GM12865 (cell line): Measurements from ENCODE around the gene LAMA4.

Experiments
- DNase-seq: peaks from one replicate; pipeline ENCODE4 v3.0.0; 2010; ENCODE audit warnings: low read depth
- H3K4me3 ChIP-seq: 2 replicates; pipeline ENCODE4 v1.5.1; 2011; ENCODE audit warnings: mild to moderate bottlenecking, low read depth, low read length, control low read depth
- TF ChIP-seq, protein P1 (sequence below): IDR thresholded peaks from 2 replicates; pipeline ENCODE4 v1.5.1; 2011; ENCODE audit warnings: low read length, control low read depth, low read depth, inconsistent platforms; ENCODE audit not compliant: insufficient read depth; ENCODE audit errors: missing control alignments

Gene LAMA4

DNA sequence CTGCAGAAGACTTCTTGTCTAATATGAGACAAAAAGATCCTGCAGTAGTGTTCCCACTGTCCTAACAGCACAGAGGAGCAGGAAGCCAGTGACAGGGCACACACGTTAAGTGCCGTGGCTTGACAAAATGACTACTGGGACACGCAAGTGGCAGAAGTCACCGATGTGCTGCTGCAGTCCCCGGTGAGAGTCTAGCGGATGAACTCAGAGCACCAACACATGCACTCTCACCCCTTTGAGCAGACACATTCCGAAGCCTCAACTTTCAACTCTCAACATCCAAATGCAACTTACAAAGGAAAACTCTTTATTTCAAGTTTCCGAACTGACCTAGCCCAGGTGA is 898 bp downstream of the LAMA4 start:
- DNase-seq: no peak
- no peak overlapping the region for H3K4me3 ChIP-seq
- TF ChIP-seq, protein P1, sequence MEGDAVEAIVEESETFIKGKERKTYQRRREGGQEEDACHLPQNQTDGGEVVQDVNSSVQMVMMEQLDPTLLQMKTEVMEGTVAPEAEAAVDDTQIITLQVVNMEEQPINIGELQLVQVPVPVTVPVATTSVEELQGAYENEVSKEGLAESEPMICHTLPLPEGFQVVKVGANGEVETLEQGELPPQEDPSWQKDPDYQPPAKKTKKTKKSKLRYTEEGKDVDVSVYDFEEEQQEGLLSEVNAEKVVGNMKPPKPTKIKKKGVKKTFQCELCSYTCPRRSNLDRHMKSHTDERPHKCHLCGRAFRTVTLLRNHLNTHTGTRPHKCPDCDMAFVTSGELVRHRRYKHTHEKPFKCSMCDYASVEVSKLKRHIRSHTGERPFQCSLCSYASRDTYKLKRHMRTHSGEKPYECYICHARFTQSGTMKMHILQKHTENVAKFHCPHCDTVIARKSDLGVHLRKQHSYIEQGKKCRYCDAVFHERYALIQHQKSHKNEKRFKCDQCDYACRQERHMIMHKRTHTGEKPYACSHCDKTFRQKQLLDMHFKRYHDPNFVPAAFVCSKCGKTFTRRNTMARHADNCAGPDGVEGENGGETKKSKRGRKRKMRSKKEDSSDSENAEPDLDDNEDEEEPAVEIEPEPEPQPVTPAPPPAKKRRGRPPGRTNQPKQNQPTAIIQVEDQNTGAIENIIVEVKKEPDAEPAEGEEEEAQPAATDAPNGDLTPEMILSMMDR: no peak

DNA sequence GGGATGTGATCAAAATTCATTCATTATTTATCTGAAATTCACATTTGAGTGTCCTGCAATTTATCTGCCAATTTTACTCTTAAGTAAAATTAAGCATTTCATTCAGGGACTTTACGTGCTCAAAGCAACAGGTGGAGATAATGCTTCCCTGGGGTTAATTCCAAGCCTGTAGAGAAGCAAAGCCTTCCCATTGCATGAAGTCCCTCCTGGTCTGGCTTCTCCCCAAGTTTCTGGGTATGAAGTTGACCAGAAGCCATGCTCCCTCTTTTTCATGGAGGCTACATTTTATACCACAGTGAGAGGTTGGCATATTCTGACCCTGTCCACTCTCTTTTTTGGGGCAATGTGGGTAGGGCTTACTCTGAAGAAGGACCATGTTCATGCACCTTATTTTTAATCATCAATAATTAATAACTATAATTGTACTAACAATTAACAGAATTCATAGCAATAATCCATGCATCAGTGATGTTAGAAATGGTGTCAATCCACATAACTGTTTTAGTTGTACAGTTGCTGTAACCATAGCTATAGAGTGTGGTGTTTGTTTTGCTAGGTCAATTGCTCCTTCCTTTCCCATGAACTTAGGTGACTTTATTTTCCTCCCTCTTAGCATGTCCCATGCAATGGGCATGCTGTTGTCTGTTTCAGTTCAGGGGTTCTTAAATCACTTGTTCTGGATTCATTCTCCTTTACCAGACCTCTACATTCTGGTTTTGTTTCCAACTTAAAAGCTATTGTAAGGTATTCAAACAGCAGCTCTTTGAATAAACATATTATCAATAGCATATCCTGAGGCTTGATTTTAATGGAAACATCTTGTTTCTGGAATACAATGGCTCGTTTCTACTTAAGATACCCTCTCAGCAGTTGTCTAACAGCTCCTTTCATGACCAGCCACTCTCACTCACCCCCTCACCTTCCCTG is 1.5 kb downstream of the LAMA4 start:
- TF ChIP-seq, protein P1: no peak
- no peak overlapping the region for H3K4me3 ChIP-seq

DNA sequence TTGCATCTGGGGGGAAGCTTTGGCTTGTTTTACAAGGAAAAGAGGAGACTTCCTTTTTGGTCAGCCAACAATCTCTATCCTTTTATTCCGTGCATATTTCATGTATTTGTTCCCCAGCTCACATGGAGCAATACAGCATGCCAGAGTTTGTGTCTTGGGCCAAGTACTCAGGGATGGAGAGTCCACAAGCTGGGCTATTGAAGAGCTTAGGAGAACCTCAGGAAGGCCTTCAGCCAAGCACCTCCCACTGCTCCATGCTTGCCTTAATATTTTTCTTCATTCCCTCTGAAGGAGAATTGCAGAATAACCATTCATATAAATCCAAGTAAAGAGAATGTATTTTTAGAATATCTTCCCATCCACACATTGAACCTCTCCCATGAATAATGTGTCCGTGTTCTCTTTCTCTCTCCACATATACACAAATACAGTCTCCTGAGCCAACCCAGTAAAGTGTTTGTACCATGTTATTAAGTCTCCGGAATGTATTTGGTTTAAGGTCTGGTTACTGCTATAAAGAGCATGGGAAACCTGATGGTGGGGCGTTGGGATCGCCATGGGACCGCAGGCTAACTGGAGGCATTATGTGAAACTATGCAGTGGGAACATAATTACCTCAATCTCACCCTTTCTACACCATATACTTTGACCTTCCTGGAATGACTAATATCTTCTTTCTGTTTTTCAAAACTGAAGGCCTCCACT is 3.0 kb downstream of the LAMA4 start:
- no peak for DNase-seq
- TF ChIP-seq, protein P1: no peak
- no peak overlapping the region for H3K4me3 ChIP-seq

More for the DNA sequence above, 1.5 kb downstream of the LAMA4 start:
- no peak for DNase-seq

DNA sequence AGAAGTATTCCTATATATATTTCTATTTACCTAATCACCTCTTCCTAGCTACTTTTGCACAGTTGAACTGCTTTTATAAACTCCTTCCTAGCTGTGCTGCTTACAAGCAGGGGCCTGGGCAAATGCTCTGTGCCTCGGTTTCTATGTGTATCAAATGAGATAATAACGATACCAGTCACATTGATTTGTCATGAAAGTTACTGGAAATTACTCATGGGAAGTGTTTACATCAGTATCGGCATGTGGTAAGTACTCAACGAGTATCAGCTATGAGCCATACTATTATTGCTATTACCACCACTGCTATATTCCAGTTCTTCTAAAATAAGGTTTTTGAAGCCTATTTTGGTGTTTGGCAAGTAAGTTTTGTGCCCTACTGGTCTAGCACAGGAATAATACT is 4.9 kb downstream of the LAMA4 start:
- TF ChIP-seq, protein P1: no peak
- no peak for DNase-seq
- no peak overlapping the region for H3K4me3 ChIP-seq

DNA sequence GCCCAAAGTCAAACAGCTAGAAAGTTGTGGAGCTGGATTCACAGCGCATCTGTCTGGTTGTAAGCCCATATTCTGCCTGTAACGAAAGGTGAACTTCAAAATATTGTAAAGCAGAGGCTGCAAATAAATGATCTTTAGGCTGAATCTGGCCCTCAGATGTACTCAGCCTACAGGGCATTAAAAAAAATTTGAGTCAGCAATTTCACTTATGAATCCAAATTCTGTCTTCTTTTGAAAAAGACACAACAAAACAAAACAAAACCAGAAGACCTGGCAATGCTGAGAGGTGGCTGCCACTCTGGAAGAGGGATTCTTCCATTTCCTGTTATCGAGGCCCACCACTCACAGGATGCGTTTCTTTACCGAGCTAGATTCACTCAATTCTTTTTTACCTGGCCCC is 7.1 kb downstream of the LAMA4 start:
- TF ChIP-seq, protein P1: no peak
- no peak overlapping the region for H3K4me3 ChIP-seq
- no peak for DNase-seq

DNA sequence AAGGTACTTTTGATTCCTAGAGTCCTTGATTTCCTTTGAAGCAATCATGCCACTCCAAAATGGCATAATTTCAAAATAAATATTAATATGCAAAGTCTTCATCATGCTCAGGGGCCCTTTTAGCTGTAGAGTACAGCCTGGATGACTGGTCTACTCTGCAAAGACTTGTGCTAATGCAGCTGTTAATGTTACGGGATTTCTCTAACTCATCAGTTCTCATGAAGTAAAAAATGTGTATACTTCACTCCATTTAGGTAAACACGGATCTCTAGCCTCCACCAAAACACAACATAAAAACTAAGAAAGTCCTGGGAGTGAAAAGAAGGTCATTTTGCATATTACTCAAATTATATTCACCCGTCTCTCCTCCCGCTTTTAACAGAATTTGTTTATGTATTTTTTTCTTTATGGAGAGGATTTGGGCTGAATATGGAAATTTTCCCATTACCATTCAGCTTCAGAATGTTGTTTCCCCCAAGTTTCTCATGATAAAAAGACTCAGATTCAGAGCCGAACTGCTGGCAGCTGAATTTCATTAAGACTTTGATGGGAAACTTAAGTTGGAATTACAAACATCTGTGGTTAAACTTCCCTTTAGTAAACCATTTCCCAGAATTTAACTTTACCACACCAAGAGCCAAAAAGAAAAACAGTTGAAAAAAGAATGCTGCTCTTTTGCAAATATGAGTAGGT is 8.7 kb downstream of the LAMA4 start:
- no peak for DNase-seq
- TF ChIP-seq, protein P1: no peak
- H3K4me3 ChIP-seq: no peak overlapping the region
